H1 (cell line): ENCODE results near the gene PRKN. TPM values are rescaled to one million over a fixed set of nuclear protein-coding genes. Genes with fewer than 3 reads are reported as not detected.

Source experiments
- CTCF ChIA-PET: fragments of 300-600 bp; sonication (Branson Sonifier 250); formaldehyde crosslinking; loops from one replicate; lab custom pipeline; 2021; ENCODE audit not compliant: partially characterized antibody; lab: Charles Lee
- POLR2A ChIA-PET: fragments of 300-600 bp; sonication (Branson Sonifier 250); formaldehyde crosslinking; loops from one replicate; lab custom pipeline; 2021; ENCODE audit warnings: inconsistent platforms; ENCODE audit not compliant: partially characterized antibody; lab: Charles Lee
- DNase-seq, 2 experiments: peaks; one replicate each; pipeline versions ENCODE4 v3.0.0 to v3.0.0-alpha.2; 2010 to 2022; ENCODE audit warnings: low spot score in 2 of 2, low read depth in 1 of 2, mixed read lengths in 1 of 2
- FAIRE-seq: peaks from 2 replicates; lab custom pipeline; 2011; peaks lifted over from hg19 to GRCh38; lab: Jason Lieb, UNC
- H2AFZ ChIP-seq: 2 replicates; pipeline ENCODE4 v1.8.1; 2012; ENCODE audit warnings: low read length, inconsistent platforms
- H2AK5ac ChIP-seq: 2 replicates; pipeline ENCODE4 v1.6.1; 2013; ENCODE audit warnings: low read depth, low read length
- H2BK120ac ChIP-seq: replicated peaks from 2 replicates; pipeline ENCODE3; 2013; ENCODE audit warnings: low read depth, low read length, inconsistent platforms
- H2BK12ac ChIP-seq: 2 replicates; pipeline ENCODE4 v1.6.1; 2013; ENCODE audit warnings: low read depth, low read length
- H2BK15ac ChIP-seq: 2 replicates; pipeline ENCODE4 v1.6.1; 2013; ENCODE audit warnings: low read length
- H2BK20ac ChIP-seq: 2 replicates; pipeline ENCODE4 v1.6.1; 2013; ENCODE audit warnings: low read length
- H2BK5ac ChIP-seq: 2 replicates; pipeline ENCODE4 v1.6.1; 2013; ENCODE audit warnings: low read depth, low read length
- H3K14ac ChIP-seq: 2 replicates; pipeline ENCODE4 v1.6.1; 2013; ENCODE audit warnings: inconsistent platforms; ENCODE audit not compliant: insufficient read length
- H3K18ac ChIP-seq: 2 replicates; pipeline ENCODE4 v1.6.1; 2013; ENCODE audit warnings: low read length; ENCODE audit errors: extremely low read depth
- H3K23ac ChIP-seq: 2 replicates; pipeline ENCODE4 v1.6.1; 2013; ENCODE audit warnings: inconsistent platforms; ENCODE audit not compliant: insufficient read length
- H3K23me2 ChIP-seq: 2 replicates; pipeline ENCODE4 v1.6.1; 2013; ENCODE audit warnings: low read depth, low read length
- H3K27ac ChIP-seq: 2 replicates; pipeline ENCODE4 v1.6.1; 2011; ENCODE audit warnings: low read depth, low read length, inconsistent platforms
- H3K27me3 ChIP-seq, 4 experiments: replicated peaks in 1 of 4; 1 replicate in 1 of 4; 2 replicates in 3 of 4; pipeline versions ENCODE4 v1.6.1 to v1.8.1; 2011 to 2013; ENCODE audit warnings: low read length in 3 of 4, mild to moderate bottlenecking in 3 of 4, inconsistent platforms in 2 of 4, mixed read lengths in 2 of 4, moderate library complexity in 1 of 4; ENCODE audit not compliant: control insufficient read depth in 3 of 4, insufficient read depth in 3 of 4; ENCODE audit errors: extremely low read depth in 1 of 4
- H3K36me3 ChIP-seq, 4 experiments: 2 replicates each; pipeline versions ENCODE4 v1.6.1 to v1.8.1; 2011 to 2013; ENCODE audit warnings: mild to moderate bottlenecking in 4 of 4, low read length in 3 of 4, moderate library complexity in 2 of 4, control low read depth in 1 of 4, inconsistent platforms in 1 of 4; ENCODE audit not compliant: insufficient read depth in 4 of 4, control insufficient read depth in 2 of 4
- H3K4ac ChIP-seq: replicated peaks from 2 replicates; pipeline ENCODE3; 2013; ENCODE audit warnings: low read length, low read depth, mixed read lengths, inconsistent platforms; ENCODE audit not compliant: insufficient read length
- H3K4me1 ChIP-seq, 4 experiments: replicated peaks in 1 of 4; 1 replicate in 1 of 4; 2 replicates in 3 of 4; pipeline versions ENCODE4 v1.6.1 to v1.8.1; 2011 to 2013; ENCODE audit warnings: low read length in 3 of 4, inconsistent platforms in 2 of 4, mixed read lengths in 1 of 4; ENCODE audit not compliant: insufficient read depth in 4 of 4, control insufficient read depth in 3 of 4
- H3K4me2 ChIP-seq, 2 experiments: 2 replicates each; pipeline versions ENCODE4 v1.6.1 to v1.8.1; 2011 to 2013; ENCODE audit warnings: low read depth in 2 of 2, low read length in 2 of 2, control low read depth in 1 of 2, inconsistent platforms in 1 of 2, mild to moderate bottlenecking in 1 of 2; ENCODE audit not compliant: insufficient read depth in 1 of 2
- H3K4me3 ChIP-seq, 4 experiments: fragments of 200-600, 300-600 bp in 1 of 4; sonication (generic), shearing (Covaris generic), sonication (Bioruptor Twin) in 1 of 4; 2 replicates each; pipeline versions ENCODE4 v1.5.1 to v1.8.1; 2011 to 2016; ENCODE audit warnings: low read length in 4 of 4, low read depth in 3 of 4, control low read depth in 2 of 4, inconsistent platforms in 2 of 4, mild to moderate bottlenecking in 2 of 4, mixed read lengths in 1 of 4, moderate library complexity in 1 of 4; ENCODE audit not compliant: insufficient read depth in 2 of 4; ENCODE audit errors: extremely low read depth in 1 of 4
- H3K56ac ChIP-seq: replicated peaks from 2 replicates; pipeline ENCODE3; 2013; ENCODE audit warnings: low read depth, mild to moderate bottlenecking, mixed read lengths, low read length, inconsistent platforms; ENCODE audit not compliant: insufficient read length
- H3K79me1 ChIP-seq: 2 replicates; pipeline ENCODE4 v1.6.1; 2013; ENCODE audit warnings: low read depth, low read length, control low read depth
- H3K79me2 ChIP-seq, 2 experiments: 2 replicates each; pipeline versions ENCODE4 v1.6.1 to v1.8.1; 2012 to 2013; ENCODE audit warnings: low read length in 2 of 2, mild to moderate bottlenecking in 2 of 2, inconsistent platforms in 1 of 2; ENCODE audit not compliant: insufficient read depth in 2 of 2, control insufficient read depth in 1 of 2
- H3K9ac ChIP-seq, 4 experiments: replicated peaks in 1 of 4; 1 replicate in 1 of 4; 2 replicates in 3 of 4; pipeline versions ENCODE4 v1.6.1 to v1.8.1; 2011 to 2013; ENCODE audit warnings: low read depth in 3 of 4, low read length in 3 of 4, control low read depth in 2 of 4, mild to moderate bottlenecking in 2 of 4, moderate library complexity in 2 of 4, inconsistent platforms in 1 of 4; ENCODE audit errors: extremely low read depth in 1 of 4
- H3K9me3 ChIP-seq, 2 experiments: 2 replicates each; pipeline versions ENCODE4 v1.6.1 to v1.8.1; 2012 to 2013; ENCODE audit warnings: mild to moderate bottlenecking in 2 of 2, moderate library complexity in 2 of 2, control low read depth in 1 of 2, inconsistent platforms in 1 of 2, low read depth in 1 of 2, low read length in 1 of 2, mixed read lengths in 1 of 2; ENCODE audit not compliant: insufficient read depth in 2 of 2
- H4K20me1 ChIP-seq, 2 experiments: replicated peaks in 1 of 2; 2 replicates each; pipeline versions ENCODE3 to v1.8.1; 2011 to 2013; ENCODE audit warnings: inconsistent platforms in 2 of 2, low read length in 2 of 2, mild to moderate bottlenecking in 1 of 2; ENCODE audit not compliant: insufficient read depth in 2 of 2, control insufficient read depth in 1 of 2
- H4K5ac ChIP-seq: 2 replicates; pipeline ENCODE4 v1.6.1; 2013; ENCODE audit warnings: low read length, low read depth, mixed read lengths, inconsistent platforms; ENCODE audit not compliant: insufficient read length
- H4K8ac ChIP-seq: 2 replicates; pipeline ENCODE4 v1.8.0; 2013; ENCODE audit warnings: mild to moderate bottlenecking, moderate library complexity, low read length, inconsistent platforms; ENCODE audit not compliant: insufficient read depth; ENCODE audit errors: extremely low read depth
- H4K91ac ChIP-seq: replicated peaks from 2 replicates; pipeline ENCODE3; 2013; ENCODE audit warnings: low read length, mixed read lengths, inconsistent platforms; ENCODE audit not compliant: insufficient read length
- GABPA ChIP-seq: IDR thresholded peaks from 2 replicates; pipeline ENCODE4 v1.6.1; 2011; ENCODE audit warnings: mild to moderate bottlenecking, low read length, moderate library complexity, borderline replicate concordance; ENCODE audit not compliant: insufficient read depth
- JUN ChIP-seq: IDR thresholded peaks from 2 replicates; pipeline ENCODE4 v1.6.1; 2011; ENCODE audit warnings: low read depth, mild to moderate bottlenecking, improper control_type of control experiment, low read length
- JUND ChIP-seq: IDR thresholded peaks from 2 replicates; pipeline ENCODE4 v1.6.1; 2011; ENCODE audit warnings: mild to moderate bottlenecking, improper control_type of control experiment, low read length
- WGBS, 2 experiments: shearing (Covaris generic) in 1 of 2; methylation state at CpG; one replicate each; pipeline versions ENCODE4 v1.1.6 to v1.1.7; 2013 to 2015; ENCODE audit warnings: low lambda C conversion rate in 2 of 2, mixed read lengths in 2 of 2, inconsistent platforms in 1 of 2, low coverage in 1 of 2, missing lambda C conversion rate in 1 of 2; ENCODE audit not compliant: insufficient replicate concordance in 2 of 2, insufficient coverage in 1 of 2, insufficient read length in 1 of 2; ENCODE audit errors: extremely low coverage in 1 of 2, missing lambda C conversion rate in 1 of 2; 5-methylcytosine and 5-hydroxymethylcytosine counted together
- polyA plus RNA-seq, 7 experiments: library from polyadenylated mRNA; depleted of rRNA in 3 of 7; stranded (reverse) in 5 of 7; unstranded in 2 of 7; fragments of >200 nt in 5 of 7; fragments of 200-250 nt in 2 of 7; gene quantifications; 1 replicate in 5 of 7; 2 replicates in 1 of 7; 4 replicates in 1 of 7; pipeline versions ENCODE4 v1.2.1 to v1.2.3, GENCODE V29; 2011 to 2013; ENCODE audit warnings: missing spikeins in 2 of 7, mixed read lengths in 2 of 7
- total RNA-seq: library from RNA; stranded (reverse); fragmentation: NEBNext Ultra II Directional; extraction: Animal tissue kit (Norgen Biotek cat#: 25700); gene quantifications from 2 replicates; pipeline ENCODE4 v1.2.1, GENCODE V29; 2021

PRKN gene
- total and polyA plus RNA-seq, 2 of the 8 experiments (the other 6 are each of a cell fraction or from before 2014, with no cell fraction given) = 0.13 to 0.29 TPM

GRCh38 chr6:162700966-162701365, 26.6 kb downstream of the PRKN start:
- Histone ChIP-seq H4K5ac (no peak overlapping the region), H3K18ac (no peak overlapping the region), H3K23me2 (no peaks in the 10 kb centered on the region), H3K27ac (no peak overlapping the region), H3K27me3 (no peaks in the 10 kb centered on the region), H4K91ac (no peak overlapping the region), H3K4me1 (no peaks in the 10 kb centered on the region), H2BK5ac (no peak overlapping the region), H2BK20ac (no peak overlapping the region), H2BK120ac (no peak overlapping the region), H3K4ac (no peak overlapping the region), H3K4me3 (no peak overlapping the region), H3K14ac (no peak overlapping the region), H2BK15ac (no peak overlapping the region), H3K79me1 (no peaks in the 10 kb centered on the region), H3K4me2 (no peak overlapping the region), H4K20me1 (no peaks in the 10 kb centered on the region), H3K56ac (no peak overlapping the region), H3K36me3 (no peaks in the 10 kb centered on the region), H2BK12ac (no peak overlapping the region), H3K9ac (no peak overlapping the region), H3K79me2 (no peaks in the 10 kb centered on the region), H2AFZ (no peak overlapping the region), H2AK5ac (no peak overlapping the region), H4K8ac (no peak overlapping the region), H3K9me3 (no peaks in the 10 kb centered on the region), H3K23ac (no peak overlapping the region)
- WGBS, 2 experiments = 85% methylated on average over 3 of the region's 3 CpGs; no CpG with 5 or more reads in 1 of the 2 experiments
- FAIRE-seq (no peak), DNase-seq (no peak)
- ChIA-PET POLR2A (no interaction called here), CTCF (interaction anchor here (0.7 kb wide), 1 partner anchor 156 kb away, joined by 4 read pairs; no protein-coding TSS in a partner anchor)
- TF ChIP-seq JUN = no peak
- no peak for TF ChIP-seq GABPA
- TF ChIP-seq JUND = no peak
